H9 (cell line): ENCODE measurements around the gene PREPL. TPM values are rescaled to one million over a fixed set of nuclear protein-coding genes. Genes with fewer than 3 reads are reported as not detected.
A peak's percentile ranks its signal among the peaks of the same experiment; 100 is the strongest.

Experiments
- DNase-seq: peaks from one replicate; pipeline ENCODE4 v3.0.0-alpha.2; 2017
- H2AFZ ChIP-seq: one replicate; pipeline ENCODE4 v1.6.1; 2013; ENCODE audit warnings: mild to moderate bottlenecking, low read length, control low read depth, moderate library complexity
- H2AK5ac ChIP-seq: 2 replicates; pipeline ENCODE4 v1.6.1; 2013; ENCODE audit warnings: low read length, control low read depth, mixed read lengths; ENCODE audit not compliant: insufficient read length
- H2BK120ac ChIP-seq: one replicate; pipeline ENCODE4 v1.6.1; 2013; ENCODE audit warnings: low read depth, mild to moderate bottlenecking, low read length, control low read depth, inconsistent platforms; ENCODE audit not compliant: poor library complexity, severe bottlenecking
- H2BK12ac ChIP-seq: 2 replicates; pipeline ENCODE4 v1.6.1; 2013; ENCODE audit warnings: low read length, control low read depth, mixed read lengths, low read depth; ENCODE audit not compliant: insufficient read length
- H2BK15ac ChIP-seq: 2 replicates; pipeline ENCODE4 v1.6.1; 2013; ENCODE audit warnings: low read depth, low read length, control low read depth
- H2BK20ac ChIP-seq: one replicate; pipeline ENCODE4 v1.6.1; 2013; ENCODE audit warnings: low read depth, mild to moderate bottlenecking, low read length, control low read depth, inconsistent platforms; ENCODE audit not compliant: poor library complexity, severe bottlenecking
- H2BK5ac ChIP-seq: 2 replicates; pipeline ENCODE4 v1.6.1; 2013; ENCODE audit warnings: low read length, control low read depth, mixed read lengths; ENCODE audit not compliant: insufficient read length
- H3K14ac ChIP-seq: 2 replicates; pipeline ENCODE4 v1.6.1; 2013; ENCODE audit warnings: low read length, control low read depth; ENCODE audit not compliant: insufficient read depth
- H3K18ac ChIP-seq: 2 replicates; pipeline ENCODE4 v1.6.1; 2013; ENCODE audit warnings: low read depth, mild to moderate bottlenecking, mixed read lengths, low read length, control low read depth; ENCODE audit not compliant: insufficient read length
- H3K23ac ChIP-seq: 2 replicates; pipeline ENCODE4 v1.6.1; 2013; ENCODE audit warnings: low read length, control low read depth, mixed read lengths, low read depth; ENCODE audit not compliant: insufficient read length
- H3K23me2 ChIP-seq: 2 replicates; pipeline ENCODE4 v1.6.1; 2013; ENCODE audit warnings: low read depth, mild to moderate bottlenecking, mixed read lengths, low read length, control low read depth; ENCODE audit not compliant: insufficient read length, poor library complexity, severe bottlenecking
- H3K27ac ChIP-seq: 2 replicates; pipeline ENCODE4 v1.5.1; 2013; ENCODE audit warnings: low read length, control low read depth, mixed read lengths, low read depth; ENCODE audit not compliant: insufficient read length
- H3K27me3 ChIP-seq: 2 replicates; pipeline ENCODE4 v1.6.1; 2013; ENCODE audit warnings: low read length, control low read depth, inconsistent platforms; ENCODE audit not compliant: insufficient read depth
- H3K4ac ChIP-seq: 2 replicates; pipeline ENCODE4 v1.6.1; 2013; ENCODE audit warnings: low read depth, mild to moderate bottlenecking, control low read depth, inconsistent platforms, low read length, moderate library complexity
- H3K4me1 ChIP-seq: 2 replicates; pipeline ENCODE4 v1.6.1; 2013; ENCODE audit warnings: low read length, control low read depth, inconsistent platforms; ENCODE audit not compliant: insufficient read depth
- H3K4me2 ChIP-seq: 2 replicates; pipeline ENCODE4 v1.6.1; 2013; ENCODE audit warnings: low read length, control low read depth, mixed read lengths; ENCODE audit not compliant: insufficient read length, insufficient read depth
- H3K56ac ChIP-seq: 2 replicates; pipeline ENCODE4 v1.6.1; 2013; ENCODE audit warnings: low read depth, mild to moderate bottlenecking, mixed read lengths, low read length, control low read depth; ENCODE audit not compliant: insufficient read length
- H3K79me1 ChIP-seq: 2 replicates; pipeline ENCODE4 v1.6.1; 2013; ENCODE audit warnings: low read depth, mild to moderate bottlenecking, moderate library complexity, low read length, control low read depth, inconsistent platforms; ENCODE audit not compliant: insufficient read depth, poor library complexity, severe bottlenecking
- H3K79me2 ChIP-seq: 2 replicates; pipeline ENCODE4 v1.6.1; 2013; ENCODE audit warnings: low read length, control low read depth, inconsistent platforms; ENCODE audit not compliant: insufficient read depth
- H3K9ac ChIP-seq: 2 replicates; pipeline ENCODE4 v1.6.1; 2013; ENCODE audit warnings: low read length, control low read depth, mixed read lengths; ENCODE audit not compliant: insufficient read length; ENCODE audit errors: extremely low read depth
- H3K9me3 ChIP-seq: one replicate; pipeline ENCODE4 v1.6.1; 2013; ENCODE audit warnings: low read depth, low read length, inconsistent platforms; ENCODE audit not compliant: control insufficient read depth
- H3T11ph ChIP-seq: one replicate; pipeline ENCODE4 v1.6.1; 2013; ENCODE audit warnings: mild to moderate bottlenecking, low read length, control low read depth, inconsistent platforms
- H4K20me1 ChIP-seq: one replicate; pipeline ENCODE4 v1.6.1; 2013; ENCODE audit not compliant: control insufficient read depth, insufficient read length, insufficient read depth
- H4K5ac ChIP-seq: 2 replicates; pipeline ENCODE4 v1.6.1; 2013; ENCODE audit warnings: low read depth, mild to moderate bottlenecking, mixed read lengths, low read length, control low read depth; ENCODE audit not compliant: insufficient read length
- H4K8ac ChIP-seq: replicated peaks from 2 replicates; pipeline ENCODE4 v1.6.1; 2013; ENCODE audit warnings: low read length, control low read depth, mixed read lengths, low read depth; ENCODE audit not compliant: insufficient read length
- H4K91ac ChIP-seq: 2 replicates; pipeline ENCODE4 v1.6.1; 2013; ENCODE audit warnings: low read depth, mild to moderate bottlenecking, moderate library complexity, mixed read lengths, low read length, control low read depth; ENCODE audit not compliant: insufficient read length
- H3K27ac Mint-ChIP-seq, 3 experiments: 2 replicates in 2 of 3; 3 replicates in 1 of 3; pipeline ENCODE4 v1.8.0; 2020 to 2021; ENCODE audit warnings: mixed read lengths in 3 of 3, mild to moderate bottlenecking in 1 of 3, moderate library complexity in 1 of 3
- H3K27me3 Mint-ChIP-seq: 2 replicates; pipeline ENCODE4 v1.8.0; 2021; ENCODE audit warnings: low read depth, mild to moderate bottlenecking, moderate library complexity, mixed read lengths
- H3K36me3 Mint-ChIP-seq, 3 experiments: 2 replicates in 2 of 3; 3 replicates in 1 of 3; pipeline ENCODE4 v1.8.0; 2020 to 2021; ENCODE audit warnings: low read depth in 3 of 3, mixed read lengths in 3 of 3; ENCODE audit not compliant: insufficient read depth in 1 of 3
- H3K4me1 Mint-ChIP-seq, 2 experiments: 2 replicates each; pipeline ENCODE4 v1.8.0; 2020; ENCODE audit warnings: mixed read lengths in 2 of 2
- H3K4me3 Mint-ChIP-seq, 2 experiments: 2 replicates in 1 of 2; 3 replicates in 1 of 2; pipeline ENCODE4 v1.8.0; 2020 to 2021; ENCODE audit warnings: mild to moderate bottlenecking in 2 of 2, mixed read lengths in 2 of 2, moderate library complexity in 1 of 2
- H3K9me3 Mint-ChIP-seq, 2 experiments: 2 replicates in 1 of 2; 3 replicates in 1 of 2; pipeline ENCODE4 v1.8.0; 2020; ENCODE audit warnings: mild to moderate bottlenecking in 2 of 2, mixed read lengths in 2 of 2, moderate library complexity in 1 of 2
- WGBS: extraction: QIAGEN DNeasy Blood & Tissue Kit; methylation state at CpG from one replicate; pipeline ENCODE4 v1.1.7; 2013; ENCODE audit warnings: missing lambda C conversion rate, low lambda C conversion rate, mixed read lengths; ENCODE audit not compliant: insufficient read length; ENCODE audit errors: extremely low coverage; 5-methylcytosine and 5-hydroxymethylcytosine counted together
- long read RNA-seq: library from polyadenylated mRNA; unstranded; transcript quantifications from one replicate; pipeline ENCODE4 v2.0.0, GENCODE V29; 2020
- total RNA-seq: library from RNA; stranded (reverse); gene quantifications from 2 replicates; pipeline ENCODE4 v1.2.1, GENCODE V29; 2021
- TF ChIP-seq, protein P1 (sequence below): fragments of 200-600 bp; sonication (generic); conservative IDR thresholded peaks from 3 replicates; pipeline ENCODE4 v1.8.0; 2021; ENCODE audit warnings: antibody characterized with exemption, mild to moderate bottlenecking

PREPL gene
- 29.4 and 30.1 TPM in 2 replicates for total RNA-seq
- long read RNA-seq, full-length matches to known transcripts: 75 of 103 reads
- long read RNA-seq, partial matches to known transcripts: 13 of 103 reads
- long read RNA-seq, other reads (novel, unspliced or antisense): 15 of 103 reads

DNA sequence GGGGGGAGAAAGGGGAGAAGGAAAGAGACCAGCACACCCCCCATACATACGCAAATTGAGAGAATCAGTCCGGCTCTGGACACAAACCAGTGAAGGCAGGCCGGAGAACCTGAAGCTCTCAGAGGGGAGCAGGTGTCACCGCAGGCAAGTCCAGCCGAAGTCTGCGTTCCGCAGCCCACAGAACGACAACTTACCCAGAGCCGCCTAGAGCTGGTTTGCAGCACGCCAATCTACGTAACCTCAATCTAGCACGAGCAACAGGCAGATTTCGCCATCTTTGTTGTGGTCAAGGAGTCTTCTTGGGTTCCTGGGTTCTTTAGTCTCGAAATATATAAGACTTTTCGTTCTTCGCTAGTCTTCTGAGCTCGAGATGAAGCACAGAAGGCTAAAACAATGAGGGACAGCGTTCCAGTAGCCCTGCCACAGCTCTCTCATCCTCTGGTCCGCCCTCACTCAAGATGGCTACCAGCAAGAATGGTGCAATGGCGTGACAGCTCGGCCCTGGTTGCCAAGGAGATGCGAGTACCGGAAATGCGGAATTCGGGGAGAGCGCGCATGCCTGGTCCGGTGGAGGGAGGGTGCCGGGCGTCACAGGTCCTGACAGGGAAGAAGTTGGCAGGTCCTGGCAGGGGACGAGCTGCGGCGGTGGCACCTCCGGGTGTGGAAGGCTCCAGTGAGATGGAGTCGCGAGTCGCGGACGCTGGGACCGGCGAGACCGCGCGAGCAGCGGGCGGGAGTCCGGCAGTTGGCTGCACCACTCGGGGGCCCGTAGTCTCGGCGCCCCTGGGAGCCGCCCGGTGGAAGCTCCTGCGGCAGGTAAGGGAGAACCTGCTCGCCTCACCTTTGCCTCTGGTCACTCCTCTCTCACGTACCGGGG, at the start of gene PREPL, which contains the start of gene CAMKMT:
PREPL (minus strand) TSS at position 165 of the 877 bp plus-strand sequence. CDS start 15,152 bp downstream, outside the sequence.
CAMKMT (plus strand) TSS at position 618 of the 877 bp plus-strand sequence.
- H4K91ac ChIP-seq: no peak within 1 kb of the TSS
- peaks cover 12 to 21% of the 10 kb centered on the region in 2 experiments for H3K4me1 Mint-ChIP-seq
- H4K5ac ChIP-seq: peak within 1 kb of the TSS; percentile 53
- peak within 1 kb of the TSS; percentile 96 for H2BK5ac ChIP-seq
- H3K27me3 ChIP-seq: no peaks in the 10 kb centered on the region
- peak; percentile 98 for DNase-seq
- H2BK120ac ChIP-seq: peak within 1 kb of the TSS; percentile 94
- H3K4ac ChIP-seq: no peak within 1 kb of the TSS
- peak within 1 kb of the TSS; percentile 57 for H3K27ac ChIP-seq
- WGBS: no CpG with 5 or more reads among the region's 57 CpGs
- no peak within 1 kb of the TSS for H2BK12ac ChIP-seq
- H3K56ac ChIP-seq: no peak within 1 kb of the TSS
- H2BK20ac ChIP-seq: no peak within 1 kb of the TSS
- H2AFZ ChIP-seq: peak within 1 kb of the TSS; percentile 99
- peak within 1 kb of the TSS; percentile 96; the same call in 1 of the 2 replicates for H3K14ac ChIP-seq
- H3K9ac ChIP-seq: peak within 1 kb of the TSS; percentile 87
- H3K79me1 ChIP-seq: no peaks in the 10 kb centered on the region
- H3K18ac ChIP-seq: peak within 1 kb of the TSS; percentile 96
- H3K79me2 ChIP-seq: peaks cover 10% of the 10 kb centered on the region; the same call in 1 of the 2 replicates
- H3K27me3 Mint-ChIP-seq: no peaks in the 10 kb centered on the region
- no peaks in the 10 kb centered on the region for H3K9me3 Mint-ChIP-seq
- H3K23ac ChIP-seq: no peak within 1 kb of the TSS
- peak within 1 kb of the TSS; percentile 84 for H3K4me2 ChIP-seq
- H3K36me3 Mint-ChIP-seq: no peaks in the 10 kb centered on the region; a peak in 1 of 7 replicates
- peak within 1 kb of the TSS; percentile 99 to 100 (median 100) for H3K27ac Mint-ChIP-seq
- TF ChIP-seq, protein P1, sequence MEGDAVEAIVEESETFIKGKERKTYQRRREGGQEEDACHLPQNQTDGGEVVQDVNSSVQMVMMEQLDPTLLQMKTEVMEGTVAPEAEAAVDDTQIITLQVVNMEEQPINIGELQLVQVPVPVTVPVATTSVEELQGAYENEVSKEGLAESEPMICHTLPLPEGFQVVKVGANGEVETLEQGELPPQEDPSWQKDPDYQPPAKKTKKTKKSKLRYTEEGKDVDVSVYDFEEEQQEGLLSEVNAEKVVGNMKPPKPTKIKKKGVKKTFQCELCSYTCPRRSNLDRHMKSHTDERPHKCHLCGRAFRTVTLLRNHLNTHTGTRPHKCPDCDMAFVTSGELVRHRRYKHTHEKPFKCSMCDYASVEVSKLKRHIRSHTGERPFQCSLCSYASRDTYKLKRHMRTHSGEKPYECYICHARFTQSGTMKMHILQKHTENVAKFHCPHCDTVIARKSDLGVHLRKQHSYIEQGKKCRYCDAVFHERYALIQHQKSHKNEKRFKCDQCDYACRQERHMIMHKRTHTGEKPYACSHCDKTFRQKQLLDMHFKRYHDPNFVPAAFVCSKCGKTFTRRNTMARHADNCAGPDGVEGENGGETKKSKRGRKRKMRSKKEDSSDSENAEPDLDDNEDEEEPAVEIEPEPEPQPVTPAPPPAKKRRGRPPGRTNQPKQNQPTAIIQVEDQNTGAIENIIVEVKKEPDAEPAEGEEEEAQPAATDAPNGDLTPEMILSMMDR: no peak
- H4K20me1 ChIP-seq: no peaks in the 10 kb centered on the region
- peaks cover 3% of the 10 kb centered on the region; the same call in 1 of the 2 replicates for H3K4me1 ChIP-seq
- H3T11ph ChIP-seq: peak within 1 kb of the TSS; percentile 93
- H4K8ac ChIP-seq: no peak within 1 kb of the TSS
- H2BK15ac ChIP-seq: no peak within 1 kb of the TSS
- no peaks in the 10 kb centered on the region for H3K9me3 ChIP-seq
- H3K4me3 Mint-ChIP-seq: peak within 1 kb of the TSS; percentile 95 to 100
- peaks cover 12% of the 10 kb centered on the region for H3K23me2 ChIP-seq
- H2AK5ac ChIP-seq: no peak within 1 kb of the TSS
